Measurements from ENCODE around the gene EPHB2. TPM values are rescaled to one million over a fixed set of nuclear protein-coding genes. Genes with fewer than 3 reads are reported as not detected.

Gene EPHB2
- total and polyA plus RNA-seq, 2 of the 4 experiments (the other 2 are of a cell fraction), result 52.3 to 58.8 TPM

- CTCF ChIA-PET, result interaction anchor here (0.7 kb wide), 1 partner anchor 9 kb away, joined by 4 read pairs; no protein-coding TSS in a partner anchor
Observed at GRCh38 chr1:22951796-22952195, 241.2 kb downstream of the EPHB2 start.

More at GRCh38 chr1:22951796-22952195, 241.2 kb downstream of the EPHB2 start:
- ATAC-seq (ENCODE audit: low read depth) (no peak), DNase-seq (no peak)
- H4K91ac ChIP-seq (ENCODE audit: insufficient read depth, low read depth, low read length), result no peak overlapping the region
- WGBS, 2 experiments (ENCODE audit: extremely low coverage in 2 of 2, insufficient read length in 1 of 2), result no CpG with 5 or more reads among the region's 3 CpGs
- dilution Hi-C loops (cut with HindIII; ENCODE audit: low sequenced_read_pairs, unreplicated experiment), result no loop called here
- intact Hi-C loops (cut with micrococcal nuclease), result no loop called here
- H3K23ac ChIP-seq (ENCODE audit: low read depth, low read length), result no peak overlapping the region
- peaks cover 61% of the 10 kb centered on the region for H3K27me3 ChIP-seq (ENCODE audit: control insufficient read depth, insufficient read depth, low read length)
- no peak overlapping the region for H3K9ac ChIP-seq (ENCODE audit: low read depth, low read length)
- H2BK15ac ChIP-seq (ENCODE audit: low read depth, low read length), result no peak overlapping the region
- H3K9me3 ChIP-seq (ENCODE audit: control insufficient read depth, insufficient read depth, low read length), result peaks cover 3% of the 10 kb centered on the region
- no peaks in the 10 kb centered on the region for H3K4me1 ChIP-seq (ENCODE audit: control insufficient read depth, insufficient read depth, low read length)
- H2AFZ ChIP-seq (replicated peaks; ENCODE audit: low read length, poor library complexity), result no peak overlapping the region
- H3K27ac ChIP-seq (ENCODE audit: insufficient read depth, low read length), result no peak overlapping the region
- H3K18ac ChIP-seq (ENCODE audit: low read depth, low read length), result no peak overlapping the region
- no peak overlapping the region for H3K4me2 ChIP-seq (ENCODE audit: low read depth, low read length)
- no peaks in the 10 kb centered on the region for H4K20me1 ChIP-seq (ENCODE audit: insufficient read depth, low read length)
- H3K56ac ChIP-seq (ENCODE audit: extremely low read depth, insufficient read depth, low read length), result no peak overlapping the region
- no peak overlapping the region for H3K4ac ChIP-seq (ENCODE audit: low read depth, low read length)
- no peaks in the 10 kb centered on the region for H3K79me1 ChIP-seq (ENCODE audit: low read depth in 1 of 2, low read length in 2 of 2)
- H3K36me3 ChIP-seq (ENCODE audit: control insufficient read depth, insufficient read depth, low read length), result no peaks in the 10 kb centered on the region
- H2AK9ac ChIP-seq (replicated peaks; ENCODE audit: low read depth, low read length, poor library complexity), result no peak overlapping the region
- H2BK5ac ChIP-seq (ENCODE audit: low read depth, low read length, poor library complexity, severe bottlenecking), result no peak overlapping the region
- no TSS peak for BruUV-seq (replicated peaks)
- POLR2A ChIA-PET (ENCODE audit: unreplicated experiment), result no interaction called here
- in situ Hi-C loops (cut with MboI; ENCODE audit: low sequenced_read_pairs), result no loop called here
- no peaks in the 10 kb centered on the region for H3K9me1 ChIP-seq (ENCODE audit: insufficient read depth, low read length)
- H3K14ac ChIP-seq (replicated peaks; ENCODE audit: low read depth, low read length), result no peak overlapping the region
- no peak overlapping the region for H2BK20ac ChIP-seq (ENCODE audit: low read depth, low read length)
- no peak overlapping the region for H3K4me3 ChIP-seq (ENCODE audit: insufficient read depth, low read depth, low read length)
- no peak overlapping the region for H2BK120ac ChIP-seq (ENCODE audit: low read depth, low read length)
- no peak overlapping the region for H2AK5ac ChIP-seq (ENCODE audit: low read depth, low read length)
- no peak overlapping the region for H4K8ac ChIP-seq (ENCODE audit: low read depth in 2 of 2, low read length in 2 of 2)
- no peak overlapping the region for H4K5ac ChIP-seq (ENCODE audit: low read depth, low read length)
- no peak for TF ChIP-seq RAD21 (IDR thresholded peaks at IDR 0.05; ENCODE audit: low read length)
- no peak for TF ChIP-seq ELK1 (IDR thresholded peaks at IDR 0.05; ENCODE audit: borderline replicate concordance, low read depth, low read length)
- TF ChIP-seq CEBPB (IDR thresholded peaks at IDR 0.05; ENCODE audit: low read depth, low read length), result no peak
- TF ChIP-seq RFX5 (IDR thresholded peaks at IDR 0.05; ENCODE audit: low read depth, low read length), result no peak
- TF ChIP-seq MXI1 (IDR thresholded peaks at IDR 0.05; ENCODE audit: borderline replicate concordance, low read depth, low read length), result no peak
- TF ChIP-seq BHLHE40 (IDR thresholded peaks at IDR 0.05; ENCODE audit: low read depth, low read length), result no peak
- TF ChIP-seq NFE2L2 (IDR thresholded peaks at IDR 0.05; ENCODE audit: low read depth, low read length), result no peak
- TF ChIP-seq FOS (IDR thresholded peaks at IDR 0.05; ENCODE audit: low read depth, low read length), result no peak
- no peak for TF ChIP-seq RCOR1 (IDR thresholded peaks at IDR 0.05; ENCODE audit: insufficient replicate concordance, low read length)
- no peak for TF ChIP-seq CTCF (conservative IDR thresholded peaks at IDR 0.05; ENCODE audit: low read depth, low read length)
- TF ChIP-seq MAFK (IDR thresholded peaks at IDR 0.05; ENCODE audit: low read depth, low read length), result no peak
- no peak for TF ChIP-seq CHD1 (IDR thresholded peaks at IDR 0.05; ENCODE audit: low read depth, low read length)
- no peak for TF ChIP-seq POLR2A (IDR thresholded peaks at IDR 0.05; ENCODE audit: low read depth, low read length)
- no peak for TF ChIP-seq SMC3 (IDR thresholded peaks at IDR 0.05; ENCODE audit: low read depth, low read length)
- TF ChIP-seq MAZ (IDR thresholded peaks at IDR 0.05; ENCODE audit: borderline replicate concordance, low read depth, low read length), result no peak
- TF ChIP-seq USF2 (IDR thresholded peaks at IDR 0.05; ENCODE audit: low read depth, low read length), result no peak

Measured in IMR-90 (cell line).